Lower leg skin (tissue), 3 donors: ENCODE data around the gene KRTAP5-11.
"Not testable (repeated sequence)": the region's sequence is repeated elsewhere in the genome, so short reads cannot be mapped to it uniquely, and the experiment has no call there.

Source experiments
- POLR2A ChIP-seq, 2 donors: fragments of 450-650 bp; IDR thresholded peaks; one replicate each; pipeline ENCODE4 v1.6.1; 2016 to 2017; ENCODE audit warnings: antibody characterized with exemption in 2 of 2, mild to moderate bottlenecking in 1 of 2, moderate library complexity in 1 of 2
- TF ChIP-seq, protein P1 (sequence below), 3 donors: fragments of 450-650 bp; IDR thresholded peaks; one replicate each; pipeline ENCODE4 v1.5.1; 2016; ENCODE audit warnings: antibody characterized with exemption in 3 of 3, mild to moderate bottlenecking in 3 of 3, moderate library complexity in 2 of 3

DNA sequence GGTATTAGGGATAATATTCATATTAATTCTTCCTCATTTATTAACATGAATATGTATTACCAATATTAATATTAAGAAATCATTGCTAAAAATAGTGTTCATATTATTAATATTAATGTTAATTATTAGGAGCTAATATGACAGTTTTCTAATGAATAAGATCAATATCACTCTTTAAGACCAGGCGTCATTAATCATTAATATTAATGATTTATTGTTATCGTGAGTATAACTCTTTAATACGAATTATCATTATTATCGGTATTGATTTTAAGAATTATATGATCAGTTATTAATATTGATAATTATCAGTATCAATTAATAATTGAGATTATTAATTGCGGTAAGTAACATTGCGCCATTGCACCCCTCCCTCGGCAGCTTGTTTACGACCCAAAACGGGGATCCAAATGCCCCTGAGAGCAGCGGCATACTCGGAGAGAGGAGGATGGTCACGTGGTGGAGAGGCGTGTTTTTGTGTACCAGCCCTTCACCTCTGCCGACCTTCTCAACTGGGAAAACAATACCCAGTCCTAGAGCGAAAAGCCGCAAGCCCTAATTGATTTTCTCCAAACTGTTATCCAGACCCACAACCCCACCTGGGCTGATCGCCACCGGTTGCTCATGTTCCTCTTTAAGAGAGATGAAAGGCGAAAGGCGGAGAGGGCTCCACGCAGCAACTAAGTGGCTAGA, 28.7 kb upstream of the KRTAP5-11 start:
- TF ChIP-seq, protein P1, sequence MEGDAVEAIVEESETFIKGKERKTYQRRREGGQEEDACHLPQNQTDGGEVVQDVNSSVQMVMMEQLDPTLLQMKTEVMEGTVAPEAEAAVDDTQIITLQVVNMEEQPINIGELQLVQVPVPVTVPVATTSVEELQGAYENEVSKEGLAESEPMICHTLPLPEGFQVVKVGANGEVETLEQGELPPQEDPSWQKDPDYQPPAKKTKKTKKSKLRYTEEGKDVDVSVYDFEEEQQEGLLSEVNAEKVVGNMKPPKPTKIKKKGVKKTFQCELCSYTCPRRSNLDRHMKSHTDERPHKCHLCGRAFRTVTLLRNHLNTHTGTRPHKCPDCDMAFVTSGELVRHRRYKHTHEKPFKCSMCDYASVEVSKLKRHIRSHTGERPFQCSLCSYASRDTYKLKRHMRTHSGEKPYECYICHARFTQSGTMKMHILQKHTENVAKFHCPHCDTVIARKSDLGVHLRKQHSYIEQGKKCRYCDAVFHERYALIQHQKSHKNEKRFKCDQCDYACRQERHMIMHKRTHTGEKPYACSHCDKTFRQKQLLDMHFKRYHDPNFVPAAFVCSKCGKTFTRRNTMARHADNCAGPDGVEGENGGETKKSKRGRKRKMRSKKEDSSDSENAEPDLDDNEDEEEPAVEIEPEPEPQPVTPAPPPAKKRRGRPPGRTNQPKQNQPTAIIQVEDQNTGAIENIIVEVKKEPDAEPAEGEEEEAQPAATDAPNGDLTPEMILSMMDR (IDR thresholded peaks at IDR 0.05), result not testable (repeated sequence)
- not testable (repeated sequence) for TF ChIP-seq POLR2A (IDR thresholded peaks at IDR 0.05)
